RPMI7951 (cell line): ENCODE results near the gene PECR. TPM values are rescaled to one million over a fixed set of nuclear protein-coding genes. Genes with fewer than 3 reads are reported as not detected.
"Not testable (repeated sequence)": the region's sequence is repeated elsewhere in the genome, so short reads cannot be mapped to it uniquely, and the experiment has no call there.

Experiments used
- DNase-seq: peaks from one replicate; pipeline ENCODE4 v3.0.0-alpha.2; 2012; ENCODE audit warnings: low read depth
- total RNA-seq: library from RNA; depleted of rRNA; stranded (reverse); fragments of >200 nt; shearing (Covaris generic); gene quantifications from 2 replicates; pipeline ENCODE4 v1.2.3, GENCODE V29; 2014

The PECR gene
- total RNA-seq, 1 experiment from 2014 or later: 20.2 TPM

- no peak for DNase-seq
These were observed 23.1 kb upstream of the PECR start for GRCh38 chr2:216104691-216105090.

- no peak for DNase-seq
These were observed 21.6 kb upstream of the PECR start for GRCh38 chr2:216103213-216103612.

GRCh38 chr2:216101109-216101508 lies 19.5 kb upstream of the PECR start:
- DNase-seq: no peak

GRCh38 chr2:216098421-216099334 lies 17.1 kb upstream of the PECR start:
- DNase-seq: no peak

GRCh38 chr2:216094701-216095100 lies 13.1 kb upstream of the PECR start:
- no peak for DNase-seq

- DNase-seq: no peak
These were observed 11.0 kb upstream of the PECR start for GRCh38 chr2:216092646-216093045.

- peak; percentile 37 for DNase-seq
These were observed 8.8 kb upstream of the PECR start for GRCh38 chr2:216090369-216090786.

GRCh38 chr2:216086207-216086893 lies 4.7 kb upstream of the PECR start:
- DNase-seq: no peak

GRCh38 chr2:216084547-216084946 lies 2.9 kb upstream of the PECR start:
- DNase-seq: no peak

GRCh38 chr2:216083464-216084281 lies 2.1 kb upstream of the PECR start:
- peak; percentile 95 for DNase-seq

GRCh38 chr2:216082805-216083204 lies 1.2 kb upstream of the PECR start:
- DNase-seq: peak; percentile 18

- peak; percentile 16 for DNase-seq
These were observed 605 bp upstream of the PECR start for GRCh38 chr2:216082117-216082711.

GRCh38 chr2:216081012-216081411 lies 597 bp downstream of the PECR start:
- no peak for DNase-seq

GRCh38 chr2:216080048-216080447 lies 1.6 kb downstream of the PECR start:
- not testable (repeated sequence) for DNase-seq

- no peak for DNase-seq
These were observed 2.8 kb downstream of the PECR start for GRCh38 chr2:216078776-216079175.

- no peak for DNase-seq
These were observed 5.8 kb downstream of the PECR start for GRCh38 chr2:216075510-216076485.

- peak; percentile 18 for DNase-seq
These were observed 6.8 kb downstream of the PECR start for GRCh38 chr2:216074794-216075193.

- no peak for DNase-seq
These were observed 7.2 kb downstream of the PECR start for GRCh38 chr2:216074380-216074779.

- no peak for DNase-seq
These were observed 7.8 kb downstream of the PECR start for GRCh38 chr2:216073773-216074172.

- DNase-seq: no peak
These were observed 9.1 kb downstream of the PECR start for GRCh38 chr2:216072473-216072872.
